Gastroesophageal sphincter (tissue), 3 donors: ENCODE data around the gene POFUT2.

Experiments
- CTCF ChIP-seq, 4 experiments: fragments of 200-600 bp in 2 of 4; fragments of 450-650 bp in 2 of 4; sonication (generic) in 1 of 4; IDR thresholded peaks; one replicate each; pipeline ENCODE4 v1.5.1; 2017 to 2019; ENCODE audit warnings: antibody characterized with exemption in 4 of 4, mild to moderate bottlenecking in 2 of 4, moderate library complexity in 2 of 4
- EP300 ChIP-seq: sonication (generic); formaldehyde crosslinking; IDR thresholded peaks from one replicate; pipeline ENCODE4 v1.6.1; 2017; ENCODE audit warnings: antibody characterized with exemption, mild to moderate bottlenecking

DNA sequence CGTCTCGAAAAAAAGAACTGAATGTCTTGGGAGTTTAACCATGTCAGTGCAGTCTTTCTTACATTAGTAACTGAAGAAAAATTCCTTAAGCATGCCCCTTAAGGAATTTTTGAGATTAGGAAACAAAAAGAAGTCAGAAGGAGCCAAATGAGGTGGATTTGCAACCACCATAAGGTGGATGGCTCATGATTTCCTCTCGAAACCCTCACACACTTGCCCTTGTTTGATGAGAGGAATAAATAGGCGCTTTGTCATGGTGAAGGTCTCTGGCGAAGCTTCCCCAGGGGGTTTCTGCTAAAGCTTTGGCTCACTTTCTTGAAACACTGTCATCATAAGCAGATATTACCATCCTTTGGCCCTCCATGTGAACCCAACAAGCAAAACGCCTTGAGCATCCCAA lies 68.2 kb downstream of the POFUT2 start:
- no peak for TF ChIP-seq EP300
- TF ChIP-seq CTCF (IDR thresholded peaks at IDR 0.05) = no peak
